SKM-1 (cell line): Measurements from ENCODE around the gene EFHD1.
A peak's percentile ranks its signal among the peaks of the same experiment; 100 is the strongest.
"Not testable (repeated sequence)": the region's sequence is repeated elsewhere in the genome, so short reads cannot be mapped to it uniquely, and the experiment has no call there.

Experiments used
- DNase-seq: peaks from one replicate; lab custom pipeline; 2025; ENCODE audit not compliant: unreplicated experiment; lab: John Stamatoyannopoulos, UW

Gene EFHD1

DNA sequence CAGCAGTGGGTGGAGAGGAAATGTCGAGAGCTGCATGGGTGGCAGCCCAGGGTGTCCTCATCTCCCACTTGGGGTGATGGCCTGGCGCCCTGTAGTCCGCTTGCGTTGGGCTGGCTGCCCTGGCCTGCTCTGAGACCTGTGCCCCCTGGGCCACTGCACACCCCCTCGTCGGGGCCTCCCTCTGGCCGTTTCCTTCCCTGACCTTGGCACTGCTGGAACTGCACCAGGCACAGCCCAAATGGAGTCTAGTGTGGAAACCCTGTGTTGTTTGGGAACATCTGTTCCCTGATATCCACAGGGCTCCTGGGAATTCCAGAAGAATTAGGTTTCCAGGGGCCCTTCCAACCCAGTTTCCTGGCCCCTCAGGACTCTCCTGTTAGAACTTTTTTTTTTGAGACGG, 13.9 kb downstream of the EFHD1 start:
- no peak for DNase-seq

DNA sequence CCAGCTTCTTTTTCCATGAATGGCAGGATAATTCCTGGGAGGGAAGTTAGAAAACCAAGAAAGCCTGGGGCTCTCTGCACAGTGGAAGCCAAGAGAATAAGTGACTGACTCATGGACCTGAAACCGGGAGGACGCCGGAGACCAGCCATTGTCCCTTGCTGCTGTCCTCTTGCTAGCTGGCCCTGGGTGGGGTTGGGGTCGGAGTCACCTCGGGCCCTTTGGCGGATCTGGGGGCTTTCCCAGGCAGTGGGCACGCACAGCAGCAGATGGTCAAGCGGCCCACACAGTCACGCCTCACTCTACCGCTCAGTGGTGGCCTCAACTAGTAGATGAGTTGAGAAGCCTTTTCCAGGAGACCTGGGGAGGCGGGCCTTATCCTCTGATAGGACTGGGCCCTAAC, 15.6 kb downstream of the EFHD1 start:
- no peak for DNase-seq

DNA sequence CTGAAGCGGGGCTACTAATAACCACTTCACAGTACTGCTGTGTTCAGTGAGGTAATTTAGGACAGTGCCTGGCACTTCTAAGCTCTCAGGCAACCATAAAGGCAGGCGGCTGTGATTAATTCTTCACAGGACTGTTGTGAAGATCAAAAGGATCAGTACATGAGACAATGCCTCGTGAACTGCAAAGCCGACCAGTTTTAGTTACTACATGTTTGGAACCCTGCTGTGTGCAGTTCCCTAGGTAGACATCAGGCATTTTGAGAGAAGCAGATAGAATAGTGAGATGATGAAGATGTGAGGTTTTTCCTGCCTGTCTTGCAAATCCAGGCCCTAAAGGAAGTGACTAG, 19.1 kb downstream of the EFHD1 start:
- DNase-seq, result no peak

DNA sequence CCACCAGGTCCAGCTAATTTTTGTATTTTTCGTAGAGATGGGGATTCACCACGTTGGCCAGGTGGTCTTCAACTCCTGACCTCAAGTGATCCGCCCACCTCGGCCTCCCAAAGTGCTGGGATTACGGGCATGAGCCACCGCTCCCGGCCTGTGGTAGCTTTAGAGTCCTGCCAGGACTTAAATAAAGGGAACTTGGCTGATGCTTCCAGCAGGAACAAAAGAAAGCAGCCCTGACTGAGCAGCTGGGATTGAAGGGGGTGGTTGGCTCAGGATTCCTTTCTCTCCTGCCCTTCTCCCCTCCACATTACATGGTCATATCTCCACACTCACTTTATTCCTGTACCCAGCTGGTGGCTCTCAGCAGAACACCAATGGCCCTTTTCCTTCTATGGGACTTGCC, 20.0 kb downstream of the EFHD1 start:
- no peak for DNase-seq

DNA sequence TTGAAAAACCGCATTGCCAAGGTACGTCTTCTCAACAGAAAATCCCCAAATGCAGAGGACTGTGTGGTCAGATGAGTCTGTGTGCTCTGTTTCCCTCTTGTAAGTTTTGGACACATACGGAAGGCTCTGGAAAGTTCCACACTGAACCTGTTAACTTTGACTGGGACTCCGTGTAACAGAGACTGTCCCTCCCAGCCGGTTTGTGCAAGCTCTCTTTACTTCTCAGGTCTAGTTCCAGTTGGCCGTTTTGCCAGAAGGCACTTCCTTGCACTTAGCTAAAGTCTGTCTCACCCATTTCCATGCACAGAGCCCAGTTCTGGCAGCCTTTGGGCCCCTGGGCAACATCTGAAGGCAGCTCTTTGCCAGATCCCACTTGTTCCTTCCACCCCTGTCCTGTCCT, 22.0 kb downstream of the EFHD1 start:
- no peak for DNase-seq

DNA sequence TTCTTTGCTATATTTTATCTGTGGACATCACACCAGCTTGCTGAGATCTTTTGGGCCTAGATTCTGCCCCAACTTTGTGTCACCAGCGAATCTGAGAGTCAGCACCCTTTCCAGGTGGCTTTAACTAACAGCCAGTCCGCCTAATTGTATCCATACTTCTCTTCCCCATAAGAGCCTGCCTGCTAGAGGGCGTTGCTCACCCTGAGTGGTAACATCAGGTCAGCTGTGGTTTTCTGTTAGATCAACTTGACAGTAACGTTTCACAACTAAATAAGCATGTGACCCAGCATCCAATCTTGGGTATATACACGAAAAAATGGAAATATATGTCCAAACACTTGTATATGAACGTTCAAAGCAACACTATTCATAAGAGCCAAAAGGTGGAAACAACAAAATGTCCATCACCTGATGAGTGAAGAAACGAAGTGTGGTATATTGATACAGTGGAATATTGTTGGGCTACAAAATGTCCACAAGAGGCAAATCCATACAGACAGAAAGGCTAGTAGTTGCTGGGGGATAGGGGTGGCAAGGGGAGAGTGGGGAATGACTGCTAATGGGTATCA, 24.9 kb downstream of the EFHD1 start:
- peak; percentile 39 for DNase-seq

DNA sequence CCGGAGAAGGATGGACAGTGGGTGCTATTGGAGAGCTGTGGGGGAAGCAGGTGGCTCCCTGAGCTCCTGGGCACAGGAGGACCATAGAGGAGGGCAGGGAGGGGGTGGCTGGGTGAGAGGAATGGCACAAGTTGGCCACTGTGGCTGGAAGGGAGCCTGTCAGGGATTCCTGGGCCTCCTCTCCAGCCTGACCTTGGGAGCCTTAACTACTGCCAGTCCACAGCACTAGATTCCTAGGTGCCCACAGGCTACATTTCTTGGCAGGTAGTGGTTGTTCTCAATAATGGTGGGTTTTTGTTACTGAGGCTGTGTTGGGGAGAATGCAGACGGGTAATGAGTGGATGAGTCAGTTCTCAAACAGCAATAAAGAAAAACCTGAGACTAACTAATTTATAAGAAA, 26.0 kb downstream of the EFHD1 start:
- no peak for DNase-seq

DNA sequence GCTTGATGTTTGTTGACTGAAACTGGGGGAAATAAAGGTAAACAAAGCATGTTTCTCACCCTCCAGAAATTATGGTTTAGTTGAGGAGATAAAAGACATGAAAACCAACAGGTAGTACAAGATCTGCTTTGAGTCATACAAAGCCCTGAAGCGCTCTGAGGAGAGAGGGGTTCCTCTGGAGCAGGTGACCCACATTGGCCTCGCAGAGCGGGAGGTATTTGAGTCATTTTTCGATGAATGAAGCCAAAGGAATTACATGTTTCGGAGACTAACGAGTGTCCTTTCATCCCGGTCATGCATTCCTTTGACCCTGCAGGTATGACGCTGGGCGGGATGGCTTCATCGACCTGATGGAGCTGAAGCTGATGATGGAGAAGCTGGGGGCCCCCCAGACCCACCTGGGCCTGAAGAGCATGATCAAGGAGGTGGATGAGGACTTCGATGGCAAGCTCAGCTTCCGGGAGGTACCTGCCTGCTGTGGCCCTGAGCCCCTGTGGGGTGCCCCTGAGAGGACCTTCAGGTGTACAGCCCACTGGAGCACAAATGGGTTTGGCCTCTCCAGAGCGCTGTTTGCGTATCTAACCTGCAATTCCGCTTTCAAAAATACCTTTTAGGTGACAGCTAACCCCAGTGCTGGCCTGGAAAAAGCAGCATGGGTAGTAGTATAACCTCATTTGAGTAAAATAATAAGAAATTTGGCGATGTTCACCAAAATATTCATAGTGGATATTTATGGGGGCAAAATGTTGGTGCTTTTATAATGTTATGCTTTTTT, 29.3 kb downstream of the EFHD1 start:
- no peak for DNase-seq

DNA sequence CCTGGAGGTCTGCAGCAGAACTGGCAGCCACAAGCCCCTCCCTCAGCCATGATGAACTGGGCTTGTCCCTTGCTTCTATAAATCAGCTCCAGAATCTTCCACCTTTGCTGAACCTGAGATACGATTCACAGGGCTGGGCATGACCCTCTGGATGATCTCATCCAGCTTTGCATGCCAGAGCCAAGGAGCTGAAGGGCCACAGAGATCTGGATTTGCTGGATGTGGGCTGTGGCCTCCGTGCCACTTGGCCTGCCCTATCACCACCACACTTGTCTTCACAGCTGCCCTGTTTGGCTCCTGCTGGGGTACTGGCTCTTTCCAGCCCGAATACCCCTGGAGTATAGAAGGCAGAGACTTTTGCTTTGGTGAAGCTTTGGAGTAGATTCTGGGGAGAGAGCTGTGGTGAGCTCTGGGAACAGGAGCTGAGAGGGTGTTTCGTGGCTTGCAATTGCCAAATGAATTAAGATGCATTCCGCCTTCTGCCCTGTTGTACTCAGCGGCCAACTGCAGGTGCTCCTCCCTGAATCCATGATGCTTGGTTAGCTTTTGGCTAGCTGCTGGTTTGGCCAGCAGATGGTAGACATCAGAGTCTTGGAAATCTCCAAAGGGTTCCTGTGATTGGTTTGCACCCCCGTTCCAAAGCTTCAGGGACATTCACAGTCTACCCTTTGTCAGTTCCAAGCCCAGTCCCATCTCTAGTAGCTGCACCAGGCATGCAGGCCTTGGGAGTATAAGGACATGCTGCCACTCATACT, 32.8 kb downstream of the EFHD1 start:
- DNase-seq, result no peak

DNA sequence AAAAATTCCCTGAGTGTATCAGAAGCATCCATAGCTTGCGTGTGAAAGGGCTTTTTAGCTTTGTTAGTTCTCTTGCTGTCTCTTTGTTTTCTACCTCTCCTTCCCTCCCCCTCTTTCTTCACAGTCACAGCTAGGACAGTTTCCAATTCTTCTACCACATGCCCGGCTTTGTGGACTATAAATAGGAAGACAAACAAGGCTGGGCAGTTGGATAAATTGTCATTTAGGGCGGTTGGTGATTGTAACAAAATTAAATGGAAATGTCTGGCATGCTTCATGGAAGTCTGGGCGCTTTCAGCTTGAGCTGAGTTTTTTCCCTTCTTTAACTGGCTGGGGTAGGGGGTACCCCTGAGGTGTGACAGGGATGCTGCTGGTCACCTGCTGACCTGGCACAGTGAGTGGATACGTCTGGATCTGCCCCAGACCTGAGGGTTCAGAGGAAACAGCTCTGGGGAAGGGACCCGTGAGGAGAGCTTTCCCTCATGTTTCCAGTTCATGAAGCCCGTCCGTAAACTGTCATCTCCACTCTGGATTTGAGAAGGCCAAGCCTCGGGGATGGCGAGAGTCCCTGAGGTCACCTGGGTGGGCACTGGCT, 34.7 kb downstream of the EFHD1 start:
- no peak for DNase-seq

DNA sequence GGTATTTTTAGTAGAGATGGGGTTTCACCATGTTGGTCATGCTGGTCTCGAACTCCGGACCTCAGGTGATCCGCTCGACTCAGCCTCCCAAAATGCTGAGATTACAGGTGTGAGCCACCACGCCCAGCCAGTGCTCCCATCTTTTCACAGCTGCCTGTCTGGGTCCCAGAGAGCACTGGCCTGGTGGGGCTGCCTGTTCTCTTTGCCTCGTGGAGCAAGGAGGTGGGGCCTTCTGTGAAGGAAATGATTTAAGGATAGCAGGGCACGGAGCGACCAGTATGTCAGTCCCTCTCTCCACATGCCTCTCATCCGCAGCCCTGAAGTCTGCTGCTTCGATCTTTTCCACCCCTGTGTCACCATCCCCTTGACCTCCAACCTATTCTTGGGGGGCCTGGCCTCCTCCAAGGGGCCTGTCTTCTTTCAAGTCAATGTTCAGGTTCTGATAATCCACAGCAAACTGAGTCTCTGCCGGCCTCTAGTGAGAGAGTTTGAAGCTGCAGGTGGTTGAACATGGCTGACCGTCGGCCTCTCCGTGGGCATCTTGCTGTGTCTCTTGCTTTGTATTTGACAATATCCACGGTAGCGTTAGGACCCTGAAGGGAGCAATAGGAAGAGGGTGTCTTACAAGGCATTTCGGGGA, 35.5 kb downstream of the EFHD1 start:
- no peak for DNase-seq

DNA sequence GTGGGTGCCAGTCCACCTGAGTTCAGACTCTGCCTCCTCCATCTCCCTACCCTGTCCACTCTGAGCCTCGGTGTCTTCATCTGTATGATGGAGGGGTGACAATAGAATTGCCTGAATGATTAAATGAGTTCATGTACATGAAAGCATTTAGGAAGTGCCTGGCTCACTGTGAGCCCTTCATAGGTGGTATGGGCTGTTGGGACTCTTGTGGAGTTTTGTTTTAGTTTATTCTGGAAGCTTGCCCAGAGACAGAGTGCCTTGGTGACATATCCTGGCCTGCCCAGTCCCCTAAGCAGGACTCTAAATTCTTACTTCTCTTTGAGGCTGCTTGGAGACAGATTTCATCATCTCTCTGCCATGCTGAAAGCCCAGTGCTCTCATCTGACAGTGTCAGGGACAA, 39.2 kb downstream of the EFHD1 start:
- DNase-seq, result no peak

DNA sequence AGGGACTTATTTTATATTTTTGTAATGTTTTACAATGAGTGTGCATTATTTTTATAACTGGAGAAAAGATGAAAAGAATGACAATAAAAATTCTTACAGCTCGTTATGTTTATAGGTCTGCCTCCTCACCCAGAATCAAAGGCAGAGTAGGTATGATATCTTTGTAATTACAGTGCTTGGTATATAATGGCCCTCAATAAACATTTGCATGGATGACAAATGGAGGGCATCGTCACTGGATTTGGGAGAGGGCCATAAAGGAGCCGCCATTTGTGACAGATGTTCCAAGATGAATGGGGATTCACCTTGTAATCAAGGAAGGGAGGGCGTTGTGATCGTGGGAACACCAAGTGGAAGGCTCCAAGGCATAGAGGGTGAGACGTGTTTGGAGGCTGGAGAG, 41.1 kb downstream of the EFHD1 start:
- no peak for DNase-seq

DNA sequence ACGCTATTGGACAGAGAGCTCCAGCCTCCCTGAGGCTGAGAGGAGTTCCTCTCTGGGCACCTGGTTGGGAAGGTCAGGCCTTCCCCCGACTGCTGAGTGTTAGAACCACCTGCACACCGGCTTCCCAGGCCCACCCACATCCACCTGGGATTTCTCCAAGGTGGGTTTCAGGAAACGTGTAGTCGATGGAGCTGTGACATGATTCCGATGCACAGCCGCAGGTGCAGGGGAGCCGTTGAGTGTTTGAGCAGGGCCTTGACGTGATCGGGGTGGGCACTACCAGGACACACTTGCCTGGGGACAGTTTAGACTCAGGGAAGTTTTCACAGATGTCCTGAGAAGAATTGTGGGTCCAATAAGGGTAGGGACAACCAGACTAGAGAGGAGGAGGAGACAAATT, 42.0 kb downstream of the EFHD1 start:
- no peak for DNase-seq

DNA sequence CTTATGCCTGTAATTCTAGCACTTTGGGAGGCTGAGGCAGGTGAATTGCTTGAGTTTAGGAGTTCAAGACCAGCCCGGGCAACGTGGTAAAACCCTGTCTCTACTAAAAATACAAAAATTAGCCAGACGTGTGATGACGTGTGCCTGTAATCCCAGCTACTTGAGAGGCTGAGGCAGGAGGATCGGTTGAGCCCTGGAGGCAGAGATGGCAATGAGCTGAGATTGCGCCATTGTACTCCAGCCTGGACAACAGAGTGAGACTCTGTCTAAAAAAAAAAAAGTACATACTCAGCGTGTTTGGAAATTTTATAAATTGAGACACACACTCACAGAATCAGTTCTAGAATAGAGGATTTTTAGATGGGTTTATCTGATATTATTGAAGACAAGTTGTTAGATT, 46.6 kb downstream of the EFHD1 start:
- DNase-seq, result no peak

DNA sequence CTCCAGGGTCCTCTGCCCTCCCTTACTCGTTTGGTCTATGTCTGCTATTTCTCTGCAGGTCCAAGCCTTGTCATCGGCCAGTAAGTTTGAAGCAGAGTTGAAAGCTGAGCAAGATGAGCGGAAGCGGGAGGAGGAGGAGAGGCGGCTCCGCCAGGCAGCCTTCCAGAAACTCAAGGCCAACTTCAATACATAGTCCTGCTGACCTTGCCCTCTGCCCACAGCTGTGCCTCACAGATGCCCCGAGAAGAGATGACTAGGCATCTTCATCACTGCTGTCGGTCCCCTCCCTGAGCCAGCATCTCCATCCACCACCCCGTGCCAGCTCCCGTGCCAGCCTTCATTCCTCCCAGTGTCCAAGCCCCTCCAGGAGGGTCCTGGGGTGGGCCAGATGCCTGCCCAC, 48.1 kb downstream of the EFHD1 start:
- DNase-seq, result no peak

DNA sequence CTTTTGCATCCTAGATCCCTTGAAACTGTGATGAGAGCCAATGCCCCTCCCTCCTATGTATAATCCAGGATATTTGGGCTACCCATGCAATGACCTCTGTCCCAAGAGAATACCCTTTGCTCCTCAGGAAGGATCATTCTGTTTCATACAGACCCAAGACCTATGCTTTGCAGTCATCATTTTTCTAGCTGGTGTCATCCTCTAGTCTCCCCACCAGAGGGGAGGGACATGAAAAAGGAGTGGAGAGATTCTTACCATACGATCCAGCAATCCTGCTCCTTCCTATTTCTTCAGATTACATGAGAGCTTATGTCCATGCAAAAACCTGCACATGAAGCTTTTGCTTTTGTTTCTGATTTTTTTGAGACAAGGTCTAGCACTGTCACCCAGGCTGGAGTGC, 50.0 kb downstream of the EFHD1 start:
- DNase-seq, result no peak

DNA sequence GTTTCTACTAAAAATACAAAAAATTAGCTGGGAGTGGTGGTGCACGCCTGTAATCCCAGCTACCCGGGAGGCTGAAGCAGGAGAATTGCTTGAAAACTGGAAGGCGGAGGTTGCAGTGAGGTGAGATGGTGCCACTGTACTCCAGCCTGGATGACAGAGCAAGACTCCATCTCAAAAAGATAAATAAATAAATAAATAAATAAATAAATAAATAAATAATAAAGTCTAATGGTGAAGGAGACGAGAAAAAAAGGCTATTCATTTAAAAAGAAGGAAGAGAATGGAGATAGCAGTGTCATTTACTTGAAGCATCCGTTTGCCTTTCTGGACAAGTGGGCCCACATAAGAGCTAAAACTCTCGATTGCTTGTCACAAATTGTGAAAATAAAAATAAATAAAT, 52.0 kb downstream of the EFHD1 start:
- not testable (repeated sequence) for DNase-seq

DNA sequence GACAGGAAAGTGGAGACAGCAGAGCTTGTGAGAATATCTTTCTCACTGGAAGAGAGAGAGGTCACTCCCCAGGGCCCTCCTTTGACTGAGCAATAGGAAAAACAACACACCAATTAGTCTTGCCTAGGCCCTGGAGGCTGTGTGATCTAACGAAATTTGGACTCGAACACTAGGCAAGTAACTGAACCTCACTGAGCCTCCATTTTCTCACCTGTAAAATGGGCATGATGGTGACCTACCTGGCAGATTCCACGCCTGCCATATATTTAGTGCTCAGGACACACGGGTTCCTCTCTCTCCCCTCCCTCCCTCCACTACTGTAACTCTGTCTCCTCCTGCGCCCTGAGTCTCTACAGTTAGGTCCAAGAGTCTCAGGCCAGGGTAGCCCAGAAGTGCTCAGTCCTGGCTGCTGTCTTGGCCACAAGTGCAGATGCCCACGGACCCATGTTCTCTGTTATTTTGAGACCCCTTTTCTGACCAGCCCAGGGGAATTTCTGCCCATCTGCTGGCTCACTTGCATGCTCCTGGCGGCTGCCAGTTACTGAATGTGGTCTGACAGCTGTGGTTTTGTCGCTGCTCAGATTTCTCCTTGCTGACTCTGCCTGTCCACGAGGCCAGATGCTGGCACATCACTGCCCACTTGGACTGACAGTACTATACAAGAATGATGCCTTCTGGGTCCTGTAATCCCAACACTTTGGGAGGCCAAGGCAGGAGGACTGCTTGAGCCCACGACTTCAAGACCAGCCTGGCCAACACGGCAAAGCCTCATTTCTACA, 54.2 kb downstream of the EFHD1 start:
- DNase-seq, result no peak

DNA sequence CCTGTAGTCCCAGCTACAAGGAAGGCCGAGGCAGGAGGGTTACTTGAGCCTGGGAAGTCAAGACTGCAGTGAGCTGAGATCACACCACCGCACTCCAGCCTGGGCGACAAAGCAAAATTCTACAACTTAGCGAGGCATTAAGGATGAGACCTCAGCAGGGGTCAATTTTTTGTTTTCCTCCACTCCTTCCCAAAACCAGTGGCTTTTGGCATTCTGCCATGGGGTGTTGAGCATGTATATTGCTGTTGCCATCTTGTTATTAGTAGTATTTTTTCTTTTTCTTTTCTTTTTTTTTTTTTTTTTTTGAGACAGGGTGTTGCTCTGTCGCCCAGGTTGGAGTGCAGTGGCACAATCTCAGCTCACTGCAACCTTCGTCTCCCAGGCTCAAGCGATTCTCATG, 54.8 kb downstream of the EFHD1 start:
- no peak for DNase-seq
